Mucosa of rectum (tissue), 2 donors: ENCODE data around the gene ADAP1.
"Not testable (repeated sequence)": the region's sequence is repeated elsewhere in the genome, so short reads cannot be mapped to it uniquely, and the experiment has no call there.

Experiments used
- H3K27ac ChIP-seq, 2 donors: one replicate each; pipeline ENCODE4 v1.7.0; 2013; ENCODE audit warnings: inconsistent platforms in 2 of 2, low read depth in 2 of 2, low read length in 2 of 2
- H3K27me3 ChIP-seq, 2 donors: one replicate each; pipeline ENCODE4 v1.7.0; 2013; ENCODE audit warnings: low read length in 2 of 2; ENCODE audit not compliant: control insufficient read depth in 2 of 2, insufficient read depth in 2 of 2
- H3K36me3 ChIP-seq, 2 donors: one replicate each; pipeline ENCODE4 v1.7.0; 2013; ENCODE audit warnings: low read length in 2 of 2; ENCODE audit not compliant: control insufficient read depth in 2 of 2, insufficient read depth in 2 of 2
- H3K4me1 ChIP-seq, 2 donors: one replicate each; pipeline ENCODE4 v1.7.0; 2013; ENCODE audit warnings: low read length in 2 of 2, mild to moderate bottlenecking in 1 of 2; ENCODE audit not compliant: control insufficient read depth in 2 of 2, insufficient read depth in 2 of 2
- H3K4me3 ChIP-seq, 2 donors: one replicate each; pipeline ENCODE4 v1.7.0; 2013; ENCODE audit warnings: low read length in 2 of 2
- H3K9ac ChIP-seq, 2 donors: one replicate each; pipeline ENCODE4 v1.7.0; 2013; ENCODE audit warnings: low read length in 2 of 2, low read depth in 1 of 2, mild to moderate bottlenecking in 1 of 2
- H3K9me3 ChIP-seq, 2 donors: one replicate each; pipeline ENCODE4 v1.7.0; 2013; ENCODE audit warnings: low read length in 2 of 2; ENCODE audit not compliant: control insufficient read depth in 2 of 2
- donor health status: healthy.
- donor health status: Normal muscosa, but diverticular disease.

The ADAP1 gene

GRCh38 chr7:945556-946255 is 8.8 kb downstream of the ADAP1 start:
- Histone ChIP-seq H3K36me3 (no peaks in the 10 kb centered on the region), H3K27me3 (no peaks in the 10 kb centered on the region), H3K27ac (peak overlapping the region; percentile 95 to 96), H3K4me1 (peaks cover 22 to 29% of the 10 kb centered on the region in 2 donors), H3K9me3 (no peaks in the 10 kb centered on the region), H3K9ac (peak overlapping the region; percentile 76 to 89), H3K4me3 (peak overlapping the region; percentile 50 to 62)

- peak overlapping the region; percentile 50 to 62 for H3K4me3 ChIP-seq
- no peaks in the 10 kb centered on the region for H3K36me3 ChIP-seq
- no peaks in the 10 kb centered on the region for H3K27me3 ChIP-seq
- H3K9me3 ChIP-seq: no peaks in the 10 kb centered on the region
- peak overlapping the region; percentile 76 to 89 for H3K9ac ChIP-seq
- H3K27ac ChIP-seq: peak overlapping the region; percentile 95 to 96
- peaks cover 22 to 27% of the 10 kb centered on the region in 2 donors for H3K4me1 ChIP-seq
Measured at GRCh38 chr7:945147-945555, 9.3 kb downstream of the ADAP1 start.

GRCh38 chr7:944744-945143 is 9.7 kb downstream of the ADAP1 start:
- Histone ChIP-seq H3K9me3 (no peaks in the 10 kb centered on the region), H3K27ac (peak overlapping the region; percentile 95 to 96), H3K4me1 (peaks cover 22 to 23% of the 10 kb centered on the region in 2 donors), H3K4me3 (peak overlapping the region; percentile 50 to 62), H3K9ac (peak overlapping the region; percentile 76 to 89), H3K36me3 (no peaks in the 10 kb centered on the region), H3K27me3 (no peaks in the 10 kb centered on the region)

GRCh38 chr7:943793-944192 is 10.7 kb downstream of the ADAP1 start:
- not testable (repeated sequence) for H3K27me3 ChIP-seq, H3K4me3 ChIP-seq, H3K9ac ChIP-seq, H3K27ac ChIP-seq, H3K36me3 ChIP-seq, H3K9me3 ChIP-seq
- peaks cover 17 to 23% of the 10 kb centered on the region in 2 donors for H3K4me1 ChIP-seq

GRCh38 chr7:940599-941408 is 13.7 kb downstream of the ADAP1 start:
- Histone ChIP-seq H3K36me3 (peaks cover 0 to 2% of the 10 kb centered on the region in 2 donors), H3K4me1 (peaks cover 6 to 9% of the 10 kb centered on the region in 2 donors), H3K27me3 (no peaks in the 10 kb centered on the region), H3K27ac (no peak overlapping the region), H3K4me3 (no peak overlapping the region), H3K9ac (no peak overlapping the region), H3K9me3 (no peaks in the 10 kb centered on the region)

- H3K4me1 ChIP-seq: peaks cover 2 to 3% of the 10 kb centered on the region in 2 donors
- no peaks in the 10 kb centered on the region for H3K9me3 ChIP-seq
- H3K36me3 ChIP-seq: peaks cover 0 to 2% of the 10 kb centered on the region in 2 donors
Measured at GRCh38 chr7:939843-940242, 14.6 kb downstream of the ADAP1 start.

GRCh38 chr7:938546-939185 is 15.8 kb downstream of the ADAP1 start:
- no peaks in the 10 kb centered on the region for H3K9me3 ChIP-seq
- H3K27ac ChIP-seq: no peak overlapping the region
- H3K9ac ChIP-seq: no peak overlapping the region
- no peaks in the 10 kb centered on the region for H3K4me1 ChIP-seq
- H3K36me3 ChIP-seq: peaks cover 0 to 6% of the 10 kb centered on the region in 2 donors
- H3K27me3 ChIP-seq: no peaks in the 10 kb centered on the region
- H3K4me3 ChIP-seq: no peak overlapping the region

More at GRCh38 chr7:939843-940242, 14.6 kb downstream of the ADAP1 start:
- H3K27me3 ChIP-seq: no peaks in the 10 kb centered on the region
- H3K9ac ChIP-seq: no peak overlapping the region
- no peak overlapping the region for H3K4me3 ChIP-seq
- H3K27ac ChIP-seq: no peak overlapping the region

GRCh38 chr7:937856-938484 is 16.5 kb downstream of the ADAP1 start:
- Histone ChIP-seq H3K27me3 (no peaks in the 10 kb centered on the region), H3K4me3 (no peak overlapping the region), H3K4me1 (no peaks in the 10 kb centered on the region), H3K27ac (no peak overlapping the region), H3K9ac (no peak overlapping the region), H3K36me3 (peaks cover 0 to 6% of the 10 kb centered on the region in 2 donors), H3K9me3 (no peaks in the 10 kb centered on the region)

GRCh38 chr7:936386-937054 is 18.0 kb downstream of the ADAP1 start:
- peaks cover 3 to 6% of the 10 kb centered on the region in 2 donors for H3K36me3 ChIP-seq
- no peaks in the 10 kb centered on the region for H3K27me3 ChIP-seq
- no peaks in the 10 kb centered on the region for H3K4me1 ChIP-seq
- H3K4me3 ChIP-seq: no peak overlapping the region
- H3K9me3 ChIP-seq: no peaks in the 10 kb centered on the region
- no peak overlapping the region for H3K27ac ChIP-seq
- H3K9ac ChIP-seq: no peak overlapping the region
